ENCODE measurements around the gene IL1RAPL1.

IL1RAPL1 gene

DNA sequence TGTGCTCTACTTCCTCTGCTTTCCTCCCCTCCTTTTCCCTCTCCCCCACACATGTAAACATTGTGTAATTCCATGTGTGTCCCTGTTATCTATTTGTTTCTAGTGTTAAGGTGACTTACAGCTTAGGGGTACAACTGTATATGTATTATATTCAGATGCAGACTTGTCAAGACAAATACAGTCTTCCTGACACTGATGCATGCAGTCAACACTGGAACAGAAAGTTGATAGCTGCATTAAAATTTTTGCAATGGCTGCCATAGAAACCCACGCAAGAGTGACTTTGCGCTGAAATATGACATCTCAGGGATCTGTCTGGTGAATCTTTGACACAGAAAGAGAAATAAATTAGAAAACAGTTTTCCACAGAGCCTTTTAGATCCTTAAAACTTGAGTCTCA, 656.7 kb downstream of the IL1RAPL1 start:
- no peak for DNase-seq (ENCODE audit: low read depth)
- no peak overlapping the region for H3K4me3 ChIP-seq (ENCODE audit: low read depth, low read length)
- TF ChIP-seq CTCF (IDR thresholded peaks at IDR 0.05; ENCODE audit: low read depth, low read length): no peak
- TF ChIP-seq POLR2A (IDR thresholded peaks at IDR 0.05; ENCODE audit: extremely low read depth, insufficient read length): no peak
- TF ChIP-seq MYC (IDR thresholded peaks at IDR 0.05; ENCODE audit: low read depth, low read length): no peak

GRCh38 chrX:29254515-29254914, 667.3 kb downstream of the IL1RAPL1 start:
- TF ChIP-seq CTCF (IDR thresholded peaks at IDR 0.05; ENCODE audit: low read depth, low read length) (no peak), POLR2A (IDR thresholded peaks at IDR 0.05; ENCODE audit: extremely low read depth, insufficient read length) (no peak)
- DNase-seq (ENCODE audit: low read depth): no peak
- H3K4me3 ChIP-seq (ENCODE audit: low read depth, low read length): no peak overlapping the region

GRCh38 chrX:29257521-29257920, 670.3 kb downstream of the IL1RAPL1 start:
- TF ChIP-seq POLR2A (IDR thresholded peaks at IDR 0.05; ENCODE audit: extremely low read depth, insufficient read length) (no peak), CTCF (IDR thresholded peaks at IDR 0.05; ENCODE audit: low read depth, low read length) (no peak), MYC (IDR thresholded peaks at IDR 0.05; ENCODE audit: low read depth, low read length) (no peak)
- TF ChIP-seq, protein P1, sequence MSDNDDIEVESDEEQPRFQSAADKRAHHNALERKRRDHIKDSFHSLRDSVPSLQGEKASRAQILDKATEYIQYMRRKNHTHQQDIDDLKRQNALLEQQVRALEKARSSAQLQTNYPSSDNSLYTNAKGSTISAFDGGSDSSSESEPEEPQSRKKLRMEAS (IDR thresholded peaks at IDR 0.05; ENCODE audit: low read depth, low read length): no peak
- no peak for DNase-seq (ENCODE audit: low read depth)
- no peak overlapping the region for H3K4me3 ChIP-seq (ENCODE audit: low read depth, low read length)

- H3K4me3 ChIP-seq (ENCODE audit: low read depth, low read length): no peak overlapping the region
- no peak for DNase-seq (ENCODE audit: low read depth)
- TF ChIP-seq, protein P1 (IDR thresholded peaks at IDR 0.05; ENCODE audit: low read depth, low read length): no peak
- TF ChIP-seq MYC (IDR thresholded peaks at IDR 0.05; ENCODE audit: low read depth, low read length) (no peak), CTCF (IDR thresholded peaks at IDR 0.05; ENCODE audit: low read depth, low read length) (no peak), POLR2A (IDR thresholded peaks at IDR 0.05; ENCODE audit: extremely low read depth, insufficient read length) (no peak)
These were observed 682.1 kb downstream of the IL1RAPL1 start for GRCh38 chrX:29269390-29269789.

DNA sequence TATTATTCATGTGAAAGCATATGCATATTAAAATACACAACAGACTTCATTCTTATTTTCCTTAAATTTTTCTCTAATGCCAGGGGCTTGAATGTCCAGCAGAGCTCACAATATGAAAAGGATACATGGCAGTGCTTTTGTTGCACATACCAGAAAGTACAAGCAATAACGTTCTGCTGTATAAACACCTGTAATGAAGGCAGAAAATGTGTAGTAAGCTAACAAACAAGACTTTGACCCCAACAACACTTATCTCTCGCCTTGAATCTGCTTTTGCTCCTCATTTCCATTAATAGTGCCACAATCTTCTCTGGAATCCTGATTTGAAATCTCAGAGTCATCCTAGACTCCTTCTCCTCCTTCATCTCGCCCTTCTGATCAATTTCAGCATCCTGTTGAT, 687.3 kb downstream of the IL1RAPL1 start:
- TF ChIP-seq, protein P1 (IDR thresholded peaks at IDR 0.05; ENCODE audit: low read depth, low read length): no peak
- TF ChIP-seq MYC (IDR thresholded peaks at IDR 0.05; ENCODE audit: low read depth, low read length) (no peak), POLR2A (IDR thresholded peaks at IDR 0.05; ENCODE audit: extremely low read depth, insufficient read length) (no peak), CTCF (IDR thresholded peaks at IDR 0.05; ENCODE audit: low read depth, low read length) (no peak)
- no peak for DNase-seq (ENCODE audit: low read depth)
- no peak overlapping the region for H3K4me3 ChIP-seq (ENCODE audit: low read depth, low read length)

DNA sequence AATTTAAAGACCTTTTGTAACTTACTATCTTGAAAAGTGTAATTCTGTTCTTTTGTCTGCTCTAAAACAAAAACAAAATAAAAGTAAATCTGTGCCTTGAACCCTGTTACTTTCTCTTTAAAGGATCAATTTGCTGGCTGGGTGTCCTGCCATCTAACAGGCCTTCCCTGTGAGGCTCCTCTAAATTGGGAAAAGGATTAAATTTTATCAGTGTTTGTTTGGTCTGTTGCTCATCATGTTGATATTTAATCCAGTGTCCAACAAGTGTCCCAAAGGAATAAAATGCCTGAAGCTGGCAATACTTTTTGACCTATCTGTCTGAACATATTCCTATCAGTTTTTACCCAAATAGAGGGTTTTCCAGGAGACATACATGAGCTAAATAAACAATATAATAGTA, 688.7 kb downstream of the IL1RAPL1 start:
- H3K4me3 ChIP-seq (ENCODE audit: low read depth, low read length): no peak overlapping the region
- DNase-seq (ENCODE audit: low read depth): no peak
- TF ChIP-seq CTCF (IDR thresholded peaks at IDR 0.05; ENCODE audit: low read depth, low read length) (no peak), MYC (IDR thresholded peaks at IDR 0.05; ENCODE audit: low read depth, low read length) (no peak), POLR2A (IDR thresholded peaks at IDR 0.05; ENCODE audit: extremely low read depth, insufficient read length) (no peak)
- TF ChIP-seq, protein P1 (IDR thresholded peaks at IDR 0.05; ENCODE audit: low read depth, low read length): no peak

Data from NB4 (cell line).